GM10847 (cell line): ENCODE data around the gene TMSB15B.
"Not testable (repeated sequence)": the region's sequence is repeated elsewhere in the genome, so short reads cannot be mapped to it uniquely, and the experiment has no call there.

Source experiments
- POLR2A ChIP-seq: IDR thresholded peaks from 2 replicates; pipeline ENCODE4 v1.6.1; 2011; ENCODE audit not compliant: insufficient read length; ENCODE audit errors: extremely low read depth

Gene TMSB15B

GRCh38 chrX:103962411-103963278 lies at the start of gene TMSB15B:
TSS of gene TMSB15B (plus strand) at chrX:103962627.
- not testable (repeated sequence) for TF ChIP-seq POLR2A

- no peak for TF ChIP-seq POLR2A
These were observed 48.9 kb upstream of the TMSB15B start for GRCh38 chrX:103913356-103914020.

- no peak for TF ChIP-seq POLR2A
These were observed 44.4 kb upstream of the TMSB15B start for GRCh38 chrX:103918050-103918449.

DNA sequence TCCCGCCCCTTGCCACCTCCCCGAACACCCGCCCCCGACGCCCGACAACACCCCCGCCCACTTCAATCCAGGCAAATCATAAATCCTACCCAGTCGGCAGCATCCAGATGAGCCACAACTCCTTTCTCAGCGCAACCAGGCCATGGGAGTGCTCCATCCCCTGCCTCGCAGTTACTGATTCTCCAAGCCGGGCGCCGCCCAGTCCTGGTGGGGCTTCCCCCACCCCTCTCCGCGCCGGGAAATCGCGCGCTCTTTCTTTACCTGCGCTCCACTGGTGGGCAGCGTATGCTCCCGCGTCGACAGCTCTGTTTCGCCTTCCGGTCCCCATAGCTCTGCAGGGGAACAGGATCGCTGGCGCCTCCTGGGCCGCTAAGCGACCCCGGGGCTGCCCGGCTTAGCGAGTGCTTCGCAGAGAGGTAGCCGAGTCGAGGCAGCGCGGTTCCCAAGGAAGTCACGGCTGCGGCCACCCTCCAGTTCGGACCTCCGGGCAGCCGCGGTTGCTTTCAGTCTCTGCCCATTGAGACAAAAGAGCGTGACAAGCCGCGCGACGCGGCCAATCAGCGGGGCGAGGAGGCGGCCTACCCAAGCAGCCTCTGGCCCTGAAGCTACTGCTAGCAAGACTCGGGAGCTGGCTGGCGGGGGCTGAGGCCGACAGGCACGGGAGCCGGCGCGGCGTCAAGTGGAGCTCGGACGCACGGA lies 43.7 kb upstream of the TMSB15B start:
- peak; percentile 43 for TF ChIP-seq POLR2A

- TF ChIP-seq POLR2A: no peak
These were observed 43.2 kb upstream of the TMSB15B start for GRCh38 chrX:103919270-103919637.

DNA sequence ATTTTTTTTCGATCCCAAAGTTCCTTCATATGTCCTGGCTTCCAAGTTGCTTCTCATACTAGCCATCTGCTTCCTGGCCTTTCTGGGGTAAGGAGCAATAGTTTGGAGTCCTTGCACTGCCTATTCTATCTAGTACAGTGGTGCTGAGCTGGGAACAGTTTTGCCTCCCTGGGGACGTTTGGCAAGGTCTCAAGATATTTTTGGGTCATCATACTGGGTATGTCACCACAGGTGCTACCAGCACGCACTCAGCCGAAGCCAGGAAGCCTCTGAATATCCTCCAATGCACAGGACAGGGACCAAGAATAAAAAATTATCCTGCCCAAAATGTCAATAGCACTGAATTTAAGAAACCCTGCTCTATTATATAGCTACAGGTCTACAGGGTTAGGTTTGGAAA lies 35.4 kb upstream of the TMSB15B start:
- TF ChIP-seq POLR2A: no peak

- no peak for TF ChIP-seq POLR2A
These were observed 34.8 kb upstream of the TMSB15B start for GRCh38 chrX:103927633-103928032.

DNA sequence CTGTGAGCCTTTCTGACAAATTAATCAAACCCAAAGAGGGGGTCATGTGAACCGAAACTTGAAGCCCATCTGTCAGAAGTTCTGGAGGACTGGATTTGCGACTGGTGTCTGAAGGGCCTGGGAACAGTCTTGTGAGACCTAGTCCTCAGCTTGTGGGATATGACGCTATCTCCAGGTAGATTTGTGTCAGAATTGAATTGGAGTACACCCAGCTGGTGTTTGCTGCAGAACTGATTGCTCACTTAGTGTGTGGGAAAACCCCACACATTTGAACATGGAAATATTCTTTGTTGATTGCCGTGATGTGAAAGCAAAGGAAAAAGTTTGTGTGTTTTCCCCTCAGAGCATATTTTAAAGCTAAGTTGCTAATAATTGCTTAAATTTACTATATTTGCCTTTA lies 30.3 kb upstream of the TMSB15B start:
- TF ChIP-seq POLR2A: no peak

- TF ChIP-seq POLR2A: no peak
These were observed 21.0 kb upstream of the TMSB15B start for GRCh38 chrX:103941201-103941975.

GRCh38 chrX:103949506-103949905 lies 12.9 kb upstream of the TMSB15B start:
- TF ChIP-seq POLR2A: no peak

- no peak for TF ChIP-seq POLR2A
These were observed 9.1 kb upstream of the TMSB15B start for GRCh38 chrX:103953353-103953752.

- no peak for TF ChIP-seq POLR2A
These were observed 8.2 kb upstream of the TMSB15B start for GRCh38 chrX:103954259-103954658.

GRCh38 chrX:103999234-103999633 lies 36.8 kb downstream of the TMSB15B start:
- no peak for TF ChIP-seq POLR2A

DNA sequence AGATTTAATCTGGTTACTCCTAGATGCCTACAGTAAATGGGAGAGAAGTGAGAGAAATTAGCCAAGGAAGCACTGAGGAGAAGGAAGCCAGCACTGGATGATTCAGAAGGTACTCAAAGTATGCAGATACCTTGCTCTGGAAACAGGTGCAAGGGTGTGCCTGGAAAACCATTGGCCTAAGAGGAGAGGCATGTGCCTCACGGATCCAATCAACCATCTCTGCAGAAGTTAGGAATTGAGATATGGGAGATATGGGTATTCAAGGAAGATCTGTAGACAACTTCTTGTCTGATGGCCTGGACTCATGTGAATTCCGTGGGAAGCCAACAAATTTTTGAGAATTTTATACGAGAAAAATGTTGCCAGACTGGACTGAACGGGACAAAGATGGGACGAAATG lies 46.4 kb downstream of the TMSB15B start:
- no peak for TF ChIP-seq POLR2A

GRCh38 chrX:104013158-104013557 lies 50.7 kb downstream of the TMSB15B start:
- no peak for TF ChIP-seq POLR2A
